Esophagus mucosa (tissue), 1 donor: ENCODE results near the gene LY6G6D. TPM values are rescaled to one million over a fixed set of nuclear protein-coding genes. Genes with fewer than 3 reads are reported as not detected.

ENCODE experiments used
- ATAC-seq: fragments of 200-7000 bp; cut with Tn5 transposase; one replicate; pipeline ENCODE4 v1.9.1; 2020
- total RNA-seq: library from RNA; stranded (reverse); gene quantifications from one replicate; pipeline ENCODE4 v1.2.4, GENCODE V29; 2023
- donor health status: DM: yes; HTN: yes; CAD: no.

The LY6G6D gene
- total RNA-seq, 1 donor from 2014 or later: not detected

- ATAC-seq: no peak
Measured at GRCh38 chr6:31736768-31737314, 21.7 kb downstream of the LY6G6D start.

DNA sequence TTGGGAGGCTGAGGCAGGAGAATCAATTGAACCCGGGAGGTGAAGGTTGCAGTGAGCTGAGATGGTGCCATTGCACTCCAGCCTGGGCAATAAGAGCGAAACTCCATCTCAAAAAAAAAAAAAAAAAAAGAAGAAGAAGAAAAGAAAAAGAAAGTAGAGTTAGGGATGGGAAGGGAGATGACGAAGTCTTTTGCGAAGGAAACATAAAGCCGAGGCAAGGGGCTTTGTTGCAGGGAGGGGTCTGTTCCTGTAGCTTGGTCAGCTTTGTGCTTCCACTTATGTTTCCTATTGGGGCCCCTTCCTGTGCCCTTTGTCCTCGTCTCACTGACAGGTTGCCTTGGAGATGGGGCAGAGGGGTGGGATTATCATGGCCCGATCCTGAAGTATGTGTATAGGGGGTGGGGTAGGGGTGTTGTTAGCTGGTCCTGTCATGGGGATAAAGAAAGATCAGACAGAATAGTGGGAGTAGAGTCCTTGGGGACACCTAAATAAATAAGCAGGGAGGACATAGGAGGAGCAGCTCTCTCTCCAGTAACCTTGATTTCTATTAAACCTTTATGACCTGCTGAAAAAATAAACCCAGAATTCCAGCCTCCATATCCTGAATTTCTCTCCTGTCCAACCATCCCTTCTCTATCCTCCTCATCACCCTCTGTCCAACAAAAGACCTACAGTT lies 22.3 kb downstream of the LY6G6D start:
- ATAC-seq: no peak

- ATAC-seq: peak; percentile 52
Measured at GRCh38 chr6:31737991-31738979, 23.1 kb downstream of the LY6G6D start.

DNA sequence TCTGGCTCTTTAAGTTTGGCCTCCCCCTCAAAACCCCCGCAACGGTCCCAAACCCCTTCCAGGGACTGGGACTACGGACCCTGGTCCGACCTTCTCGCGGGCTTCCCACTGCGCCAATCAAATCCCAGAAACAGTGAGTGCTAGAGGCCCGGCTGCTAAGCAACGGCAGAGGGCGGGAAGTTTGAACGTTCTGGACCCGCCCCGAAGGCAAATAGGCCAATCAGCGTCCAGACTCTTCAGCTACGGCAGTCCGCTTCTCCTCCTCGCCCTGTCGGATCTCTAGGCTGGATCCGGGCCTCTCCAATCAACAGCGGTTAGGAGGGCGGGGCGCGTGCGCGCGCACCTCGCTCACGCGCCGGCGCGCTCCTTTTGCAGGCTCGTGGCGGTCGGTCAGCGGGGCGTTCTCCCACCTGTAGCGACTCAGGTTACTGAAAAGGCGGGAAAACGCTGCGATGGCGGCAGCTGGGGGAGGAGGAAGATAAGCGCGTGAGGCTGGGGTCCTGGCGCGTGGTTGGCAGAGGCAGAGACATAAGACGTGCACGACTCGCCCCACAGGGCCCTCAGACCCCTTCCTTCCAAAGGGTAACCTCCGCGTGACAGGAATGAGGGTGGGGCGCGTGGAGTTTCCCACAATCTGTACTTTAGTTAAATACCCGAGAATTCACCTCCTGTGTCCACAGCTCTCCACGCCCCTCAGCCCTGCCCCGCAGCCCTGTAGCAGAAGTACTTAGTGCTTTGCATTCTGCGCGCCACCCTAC lies 24.7 kb downstream of the LY6G6D start, which contains the start of gene MSH5:
MSH5 (plus strand) TSS at position 367 of the 758 bp plus-strand sequence. CDS start 462 bp downstream, outside the sequence.
- peak; percentile 90 for ATAC-seq

DNA sequence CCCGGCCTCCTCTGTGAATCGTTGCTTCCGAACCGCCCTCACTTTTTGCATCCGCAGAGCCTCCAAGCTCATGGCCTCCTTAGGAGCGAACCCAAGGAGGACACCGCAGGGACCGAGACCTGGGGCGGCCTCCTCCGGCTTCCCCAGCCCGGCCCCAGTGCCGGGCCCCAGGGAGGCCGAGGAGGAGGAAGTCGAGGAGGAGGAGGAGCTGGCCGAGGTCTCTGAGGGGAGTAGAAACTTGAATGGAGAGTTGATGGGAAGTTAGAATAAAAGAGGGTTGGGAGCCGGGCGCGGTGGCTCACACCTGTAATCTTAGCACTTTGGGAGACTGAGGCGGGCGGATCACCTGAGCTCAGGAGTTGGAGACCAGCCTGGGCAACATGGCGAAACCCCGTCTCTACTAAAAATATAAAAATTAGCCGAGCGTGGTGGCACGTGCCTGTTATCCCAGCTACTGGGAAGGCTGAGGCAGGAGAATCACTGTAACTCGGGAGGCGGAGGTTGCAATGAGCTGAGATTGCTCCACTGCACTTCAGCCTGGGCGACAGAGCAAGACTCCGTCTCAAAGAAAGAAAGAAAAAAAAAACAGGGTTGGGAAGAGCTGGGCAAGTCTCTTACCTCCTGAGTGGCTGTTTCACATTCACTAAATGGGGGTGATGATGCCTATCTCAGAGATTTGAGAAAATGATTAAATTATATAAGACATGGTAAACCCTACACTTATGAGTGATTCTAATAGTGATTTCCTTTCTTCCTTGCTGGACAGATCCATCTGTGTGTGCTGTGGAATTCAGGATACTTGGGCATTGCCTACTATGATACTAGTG lies 25.5 kb downstream of the LY6G6D start:
- ATAC-seq: no peak

GRCh38 chr6:31741815-31742214 lies 26.7 kb downstream of the LY6G6D start:
- ATAC-seq: no peak

- no peak for ATAC-seq
Measured at GRCh38 chr6:31742894-31743293, 27.7 kb downstream of the LY6G6D start.

DNA sequence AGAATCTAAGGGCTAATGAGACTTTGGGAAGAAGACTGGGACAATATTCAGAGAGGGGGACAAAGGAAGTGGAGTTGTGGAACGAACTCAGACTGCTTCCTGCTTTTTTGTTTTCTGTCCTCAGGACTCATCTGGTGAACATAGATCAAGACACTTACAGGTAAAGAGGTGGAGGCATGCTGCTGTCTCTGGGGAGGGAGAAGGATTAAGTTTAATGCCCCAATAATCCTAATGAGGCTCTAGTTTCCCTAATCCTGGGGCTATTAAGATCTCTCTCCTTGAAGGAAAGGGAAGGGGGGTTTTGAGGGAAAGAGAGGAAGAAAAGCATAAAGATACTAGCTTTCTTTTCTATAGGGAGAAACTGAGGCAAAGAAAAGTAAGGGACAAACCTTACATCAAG lies 29.3 kb downstream of the LY6G6D start:
- ATAC-seq: no peak

- no peak for ATAC-seq
Measured at GRCh38 chr6:31749301-31750036, 34.3 kb downstream of the LY6G6D start.

DNA sequence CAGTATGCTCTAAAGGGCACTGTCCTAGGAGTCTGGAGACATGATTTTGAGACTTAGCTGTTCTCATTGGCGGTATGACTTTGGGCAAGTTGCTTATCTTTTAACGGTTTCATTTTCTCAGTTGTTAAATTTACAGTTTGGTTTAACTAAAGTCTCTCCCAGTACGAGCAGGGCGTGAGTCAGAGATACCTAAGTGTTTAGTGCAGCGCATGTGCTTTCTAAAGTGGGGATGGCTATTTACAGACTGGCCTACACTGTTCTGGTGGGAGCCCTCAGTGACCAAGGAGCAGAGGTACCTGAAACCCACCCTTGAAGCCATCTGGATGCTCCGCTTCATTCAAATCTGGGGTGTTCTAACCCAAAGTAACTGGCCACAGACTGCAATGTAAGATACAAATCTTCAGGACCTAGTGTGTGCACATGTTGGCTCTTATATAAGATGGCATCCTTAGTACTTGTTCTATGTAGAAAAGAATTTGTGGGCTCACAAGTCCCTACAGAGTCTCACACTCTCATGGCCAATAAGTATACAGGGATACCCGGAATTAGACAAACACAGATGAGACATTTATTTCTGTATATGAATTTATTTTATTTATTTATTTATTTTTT lies 35.4 kb downstream of the LY6G6D start:
- no peak for ATAC-seq

- ATAC-seq: peak; percentile 75
Measured at GRCh38 chr6:31752739-31753319, 37.7 kb downstream of the LY6G6D start.

DNA sequence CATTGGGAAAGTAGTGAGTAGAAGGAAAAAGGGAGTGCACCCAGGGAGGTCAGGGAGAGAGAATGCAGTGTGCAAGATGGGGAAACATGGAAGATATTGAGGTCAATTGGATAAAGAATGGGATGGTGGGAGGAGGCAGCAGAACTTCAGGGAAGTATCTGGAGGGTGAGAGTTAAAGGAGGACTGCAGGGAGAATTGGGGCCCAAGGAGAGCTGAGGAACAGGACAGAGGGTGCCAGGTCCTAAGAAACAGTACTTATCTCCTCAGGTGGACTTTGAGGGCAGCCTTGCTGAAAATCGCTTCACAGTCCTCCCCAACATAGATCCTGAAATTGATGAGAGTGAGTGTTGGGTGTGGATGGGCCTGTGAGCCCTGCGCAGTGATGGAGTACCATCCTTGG lies 43.1 kb downstream of the LY6G6D start:
- ATAC-seq: no peak

DNA sequence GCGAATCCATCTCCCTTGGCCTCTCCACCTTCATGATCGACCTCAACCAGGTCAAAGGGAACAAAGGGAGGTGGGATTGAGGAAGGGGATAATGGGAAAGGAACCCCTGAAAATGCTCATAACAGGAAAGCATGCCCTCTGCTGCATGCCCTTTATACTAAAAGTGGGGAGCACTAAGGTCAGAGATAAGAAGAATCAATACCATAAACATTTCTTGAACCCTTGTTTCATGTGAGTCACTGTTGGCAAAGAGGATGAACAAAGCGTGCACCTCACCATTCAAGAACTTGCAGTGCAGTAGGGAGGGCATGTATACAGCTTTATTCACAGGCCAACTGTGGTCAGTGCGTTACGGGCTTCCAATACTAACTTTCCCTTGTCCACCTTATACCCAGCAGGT lies 45.6 kb downstream of the LY6G6D start:
- ATAC-seq: no peak

- no peak for ATAC-seq
Measured at GRCh38 chr6:31761343-31761742, 46.2 kb downstream of the LY6G6D start.

DNA sequence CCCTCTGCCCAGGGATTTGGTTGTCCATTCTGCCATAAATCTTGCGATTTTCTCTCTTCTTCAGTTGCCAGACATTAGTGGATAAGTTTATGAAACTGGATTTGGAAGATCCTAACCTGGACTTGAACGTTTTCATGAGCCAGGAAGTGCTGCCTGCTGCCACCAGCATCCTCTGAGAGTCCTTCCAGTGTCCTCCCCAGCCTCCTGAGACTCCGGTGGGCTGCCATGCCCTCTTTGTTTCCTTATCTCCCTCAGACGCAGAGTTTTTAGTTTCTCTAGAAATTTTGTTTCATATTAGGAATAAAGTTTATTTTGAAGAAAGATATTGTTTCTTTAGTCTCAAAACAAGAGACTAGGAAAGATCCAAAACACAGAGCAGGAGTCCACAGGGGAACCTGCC lies 47.2 kb downstream of the LY6G6D start, which contains the start of gene SAPCD1:
SAPCD1 (plus strand) TSS at position 301 of the 400 bp plus-strand sequence. CDS start 399 bp downstream, outside the sequence.
- ATAC-seq: no peak

- peak; percentile 20 for ATAC-seq
Measured at GRCh38 chr6:31762878-31763618, 47.9 kb downstream of the LY6G6D start.

DNA sequence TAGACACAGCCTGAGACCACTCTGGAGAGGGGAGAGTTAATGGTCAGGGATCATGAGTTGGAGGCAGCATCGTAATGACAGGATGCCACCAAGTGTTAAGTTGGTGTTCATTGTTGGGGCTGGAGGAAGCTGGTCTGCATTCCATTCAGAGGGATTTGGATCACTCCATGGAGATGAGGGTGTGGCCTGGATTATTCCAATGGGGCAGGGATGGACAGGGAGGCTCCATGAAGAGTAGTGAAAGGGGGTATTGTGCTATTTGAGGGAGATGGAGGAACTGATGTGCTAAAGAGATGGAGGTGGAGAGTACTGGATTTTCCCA lies 48.4 kb downstream of the LY6G6D start:
- peak; percentile 45 for ATAC-seq

GRCh38 chr6:31764198-31764597 lies 49.0 kb downstream of the LY6G6D start:
- no peak for ATAC-seq

- ATAC-seq: no peak
Measured at GRCh38 chr6:31765559-31765909, 50.4 kb downstream of the LY6G6D start.
